Stimulated activated CD8-positive, alpha-beta memory T cell treated with anti-CD3 and anti-CD28 coated beads, Interleukin-12 subunit alpha, Interleukin-12 subunit beta, amount 100 ng/mL, for 24 hours (primary cell): ENCODE results near the gene TMEM106A.
"Not testable (repeated sequence)": the region's sequence is repeated elsewhere in the genome, so short reads cannot be mapped to it uniquely, and the experiment has no call there.

Source experiments
- DNase-seq: peaks from one replicate; pipeline ENCODE4 v3.0.0-alpha.2; 2020; ENCODE audit errors: extremely low read depth

The TMEM106A gene

DNA sequence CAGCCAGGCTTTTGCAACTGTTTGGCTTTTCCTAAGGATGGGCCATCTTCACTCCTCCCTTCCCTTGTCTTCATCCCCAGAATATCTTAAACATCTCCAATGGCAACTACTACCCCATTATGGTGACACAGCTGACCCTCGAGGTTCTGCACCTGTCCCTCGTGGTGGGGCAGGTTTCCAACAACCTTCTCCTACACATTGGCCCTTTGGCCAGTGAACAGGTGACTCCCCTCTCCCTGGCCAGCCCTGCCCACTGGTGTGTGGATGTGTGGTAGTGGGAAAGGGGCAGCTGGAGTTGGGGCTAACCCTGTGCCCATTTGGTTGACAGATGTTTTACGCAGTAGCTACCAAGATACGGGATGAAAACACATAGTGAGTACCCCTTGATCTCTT is 4.7 kb downstream of the TMEM106A start:
- no peak for DNase-seq

DNA sequence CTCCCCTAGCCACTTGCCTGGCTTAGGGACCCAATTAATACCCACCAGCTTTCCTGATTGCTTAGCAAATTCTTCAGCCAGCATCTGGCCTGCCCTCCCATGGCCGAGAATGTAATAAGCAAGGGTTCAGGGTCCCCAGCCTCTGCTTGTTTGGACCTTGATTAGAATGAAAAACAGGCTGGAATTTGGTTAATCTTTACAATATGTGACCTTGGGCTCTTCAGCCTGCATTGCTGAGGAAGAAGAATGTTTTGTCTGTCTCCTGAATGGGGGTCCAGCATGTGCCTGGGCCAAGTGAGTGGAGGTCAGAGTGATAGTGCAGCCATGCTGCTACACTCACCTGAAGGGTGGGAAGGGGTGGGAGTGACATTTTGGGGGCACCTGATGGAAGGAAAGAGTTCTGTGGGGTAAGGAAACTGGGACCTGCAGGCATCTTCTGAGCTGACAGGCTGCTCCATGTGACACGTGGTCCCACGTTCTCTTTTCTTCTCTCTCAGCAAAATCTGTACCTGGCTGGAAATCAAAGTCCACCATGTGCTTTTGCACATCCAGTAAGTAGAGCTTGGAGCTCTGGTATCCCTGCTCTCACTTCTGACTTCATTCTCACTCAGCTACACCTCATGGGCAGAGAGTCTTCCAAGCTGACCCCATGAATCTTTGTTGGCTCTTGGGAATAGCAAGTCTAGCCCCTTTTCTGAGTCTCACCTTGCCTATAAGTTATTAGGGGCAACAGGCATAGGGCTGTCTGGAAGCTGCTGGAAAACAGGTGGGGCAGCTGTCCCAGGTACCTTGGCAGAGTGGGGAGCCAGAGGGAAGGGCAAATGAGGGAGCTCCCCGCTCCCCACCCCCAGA is 5.3 kb downstream of the TMEM106A start:
- DNase-seq: no peak

DNA sequence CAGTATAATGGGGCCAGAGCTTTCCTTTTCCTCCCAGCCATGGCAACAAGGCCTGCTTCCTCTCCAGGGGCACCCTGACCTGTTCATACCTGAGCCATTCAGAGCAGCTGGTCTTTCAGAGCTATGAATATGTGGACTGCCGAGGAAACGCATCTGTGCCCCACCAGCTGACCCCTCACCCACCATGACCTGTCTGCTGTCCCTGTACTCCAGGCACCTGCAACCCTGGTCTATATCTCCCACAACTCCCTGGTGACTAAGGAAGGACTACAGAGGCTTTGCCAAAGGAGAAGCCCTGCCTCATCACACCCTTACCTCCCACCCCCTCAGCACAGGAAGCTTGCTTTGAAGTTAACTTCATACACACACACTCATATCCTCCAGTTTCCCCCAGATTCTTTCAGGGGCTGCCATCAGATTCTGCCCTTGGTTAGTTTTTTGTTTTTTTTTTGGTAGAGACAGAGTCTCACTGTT is 6.0 kb downstream of the TMEM106A start:
- DNase-seq: no peak

DNA sequence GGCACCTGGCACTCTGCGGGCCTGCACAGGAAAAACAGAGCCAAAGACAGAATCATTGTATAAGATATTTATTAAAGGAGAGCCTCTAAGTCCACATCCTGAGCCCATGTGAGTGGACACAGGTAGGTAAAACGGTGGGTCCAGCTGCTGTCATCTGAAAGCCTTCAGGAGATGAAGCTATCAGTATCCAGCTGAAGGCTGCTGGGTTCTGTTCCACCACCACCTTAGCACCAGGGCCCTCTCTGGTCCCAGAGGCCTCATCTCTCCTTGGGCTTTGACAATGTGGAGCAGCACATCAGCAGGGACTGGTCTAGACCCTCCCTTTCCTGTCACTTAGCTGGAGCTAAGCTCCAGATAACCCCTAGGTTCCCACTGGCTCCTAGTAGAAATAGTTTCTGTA is 7.3 kb downstream of the TMEM106A start:
- no peak for DNase-seq

DNA sequence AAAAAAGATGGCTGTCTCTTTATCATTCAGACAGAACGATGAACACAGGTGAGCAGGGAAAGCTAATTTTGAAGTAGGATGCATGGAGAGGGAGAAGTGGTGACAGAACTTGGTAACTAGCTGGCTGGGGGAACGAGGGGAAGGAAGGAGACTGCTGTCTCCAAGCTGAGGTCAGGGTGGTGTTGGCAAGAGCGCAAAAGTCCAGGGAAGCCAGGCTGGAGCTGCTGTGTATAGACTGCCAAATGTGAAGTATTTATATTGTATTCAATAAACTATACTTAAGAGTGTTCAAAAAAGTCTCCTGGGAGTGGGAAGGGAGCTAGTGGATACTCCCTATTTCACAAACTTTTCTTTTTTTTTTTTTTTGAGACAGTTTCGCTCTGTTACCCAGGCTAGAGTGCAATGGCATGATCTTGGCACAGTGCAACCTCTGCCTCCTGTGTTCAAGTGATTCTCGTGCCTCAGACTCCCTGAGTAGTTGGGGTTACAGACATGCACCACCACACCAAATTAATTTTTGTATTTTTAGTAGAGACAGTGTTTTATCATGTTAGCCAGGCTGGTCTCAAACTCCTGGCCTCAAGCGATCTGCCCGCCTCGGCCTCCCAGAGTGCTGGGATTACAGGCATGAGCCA is 8.2 kb downstream of the TMEM106A start:
- DNase-seq: no peak

DNA sequence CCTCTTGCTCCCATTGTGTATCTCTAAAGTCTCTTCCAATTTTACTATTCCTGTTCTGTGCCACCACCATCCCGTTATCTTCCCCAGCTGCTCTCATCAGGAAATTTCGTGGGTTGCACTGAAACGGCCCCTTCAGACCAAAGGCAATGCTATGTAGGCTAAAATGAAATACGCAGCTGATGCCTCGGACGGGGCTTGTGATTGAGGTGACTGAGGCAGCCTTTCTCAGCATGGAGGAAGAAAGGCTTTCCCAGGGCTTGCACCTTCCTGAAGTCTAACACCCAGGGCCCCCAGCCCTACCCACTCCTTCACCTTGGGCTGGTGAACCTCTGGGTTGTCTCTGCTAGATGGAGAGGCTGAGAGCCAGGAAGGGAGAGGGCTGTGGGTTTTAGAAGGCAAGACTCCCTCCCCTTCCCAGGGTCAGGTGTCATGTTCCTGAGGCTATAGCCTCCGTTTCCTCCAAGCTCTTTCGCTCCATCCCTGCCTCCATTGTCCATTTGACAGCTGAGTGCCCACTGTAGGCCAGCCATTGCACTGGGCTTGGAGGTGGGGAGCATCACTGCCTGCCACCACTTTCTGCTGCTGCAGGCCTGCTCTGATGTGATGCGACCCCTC is 8.9 kb downstream of the TMEM106A start:
- DNase-seq: no peak

DNA sequence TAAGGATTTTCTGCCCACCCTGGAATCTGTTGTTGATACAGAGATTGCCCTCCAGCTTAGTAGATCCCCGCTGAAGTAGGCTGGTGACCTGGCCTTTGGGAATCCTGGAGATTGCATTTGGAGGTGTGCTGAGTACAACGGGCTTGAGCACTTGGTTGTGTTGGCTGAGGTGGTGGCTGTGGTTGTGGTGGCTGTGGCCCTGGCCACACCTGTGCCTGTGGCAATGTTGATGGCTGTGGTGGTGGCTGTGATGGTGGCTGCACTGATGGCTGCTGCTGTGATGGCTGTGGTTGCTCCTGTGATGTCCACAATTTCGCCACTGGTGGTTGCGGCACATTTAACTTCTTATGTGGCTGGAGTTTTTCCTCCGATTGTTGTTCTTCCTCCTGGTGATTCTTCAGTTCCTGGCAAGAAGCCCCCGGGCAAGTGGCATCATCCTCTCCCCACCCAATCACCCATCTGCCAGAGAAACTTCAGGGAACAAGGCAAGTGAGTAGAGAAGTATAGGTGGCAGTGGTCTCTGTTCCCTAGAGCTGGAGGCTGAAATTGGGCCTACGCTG is 12.6 kb downstream of the TMEM106A start:
- DNase-seq: no peak

DNA sequence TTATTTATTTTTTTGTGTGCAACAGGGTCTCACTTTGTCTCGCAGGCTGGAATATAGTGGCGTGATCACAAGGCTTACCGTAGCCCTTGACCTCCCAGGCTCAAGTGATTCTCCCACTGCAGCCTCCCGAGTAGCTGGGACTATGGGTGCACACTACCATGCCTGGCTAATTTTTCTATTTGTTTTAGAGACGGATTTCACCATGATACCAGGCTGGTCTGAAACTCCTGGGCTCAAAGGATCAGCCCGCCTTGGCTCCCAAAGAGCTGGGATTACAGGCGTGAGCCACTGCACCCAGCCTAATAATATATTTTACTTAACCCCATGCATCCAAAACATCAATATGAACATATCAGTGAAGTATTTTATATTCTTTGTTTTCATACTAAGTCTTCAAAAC is 14.7 kb downstream of the TMEM106A start:
- DNase-seq: no peak

DNA sequence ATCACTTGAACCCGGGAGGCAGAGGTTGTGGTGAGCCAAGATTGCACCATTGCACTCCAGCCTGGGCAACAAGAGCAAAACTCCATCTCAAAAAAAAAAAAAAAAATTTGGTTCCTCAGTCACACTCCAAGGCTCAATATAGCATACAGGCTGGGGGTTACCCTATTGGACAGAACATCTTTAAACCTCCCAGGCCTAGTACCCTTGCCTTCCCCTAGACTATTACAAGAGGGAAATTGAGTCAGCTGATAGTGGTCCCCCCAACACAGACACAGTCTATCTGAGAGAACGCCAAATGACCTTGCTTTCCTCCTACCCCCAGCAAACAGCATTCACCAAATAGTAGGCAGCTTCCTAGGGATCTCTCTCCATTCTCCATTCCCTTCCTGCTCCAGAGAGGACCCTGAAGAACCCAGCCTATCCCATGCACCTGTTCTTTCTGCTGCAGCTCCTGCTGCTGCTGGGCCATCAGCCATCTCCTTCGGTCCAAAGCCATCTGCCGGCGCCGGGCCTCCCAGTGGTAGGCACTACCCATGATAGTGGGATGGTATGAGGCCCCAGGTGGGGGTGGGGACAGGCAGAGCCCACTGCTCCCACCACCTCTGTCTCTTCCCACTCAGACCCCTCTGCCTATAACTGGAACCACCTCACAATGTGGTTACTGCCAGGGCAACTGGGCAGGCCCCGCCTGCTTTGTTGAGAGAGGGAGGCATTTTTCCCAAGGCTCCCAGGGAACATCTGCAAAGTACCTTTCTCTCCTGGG is 16.5 kb downstream of the TMEM106A start, which contains the start of gene CCDC200:
Gene CCDC200, minus strand, starts transcription at position 604 of the 763 bp plus-strand sequence. Its CDS starts 69 bp downstream, at position 535.
- DNase-seq: not testable (repeated sequence)

DNA sequence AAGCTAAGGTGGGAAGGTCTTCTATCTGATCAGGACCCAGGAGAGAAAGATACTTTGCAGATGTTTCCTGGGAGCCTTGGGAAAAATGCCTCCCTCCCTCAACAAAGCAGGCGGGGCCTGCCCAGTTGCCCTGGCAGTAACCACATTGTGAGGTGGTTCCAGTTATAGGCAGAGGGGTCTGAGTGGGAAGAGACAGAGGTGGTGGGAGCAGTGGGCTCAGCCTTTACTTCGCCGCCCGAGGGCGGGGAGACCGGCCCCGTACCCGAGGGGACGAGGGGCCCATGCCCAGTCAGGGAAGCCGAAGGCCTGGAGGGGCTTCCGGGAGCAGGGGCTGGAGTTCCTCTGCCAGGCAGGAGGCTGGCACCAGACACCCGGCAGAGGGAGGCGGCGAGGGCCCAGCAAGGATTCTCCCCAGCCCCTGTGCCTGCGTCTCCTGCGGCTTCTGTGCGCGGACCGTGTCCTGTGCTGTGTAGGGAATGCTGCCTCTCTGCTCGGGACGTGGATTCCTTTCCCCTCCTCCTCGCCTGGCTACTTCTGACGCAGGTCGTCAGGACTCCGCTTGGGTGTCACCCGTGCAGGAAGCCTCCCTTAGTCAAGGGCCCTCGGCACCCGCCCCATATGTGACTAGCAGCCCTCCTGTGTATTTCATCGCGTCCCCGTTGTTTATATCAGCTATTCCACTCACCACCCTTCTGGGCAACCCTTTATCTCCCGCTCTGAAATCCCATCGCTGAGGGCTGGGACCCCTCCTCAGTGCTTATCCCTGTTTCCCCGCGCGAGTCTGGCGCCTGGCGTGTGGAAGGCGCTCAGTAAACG is 19.7 kb downstream of the TMEM106A start:
- not testable (repeated sequence) for DNase-seq

DNA sequence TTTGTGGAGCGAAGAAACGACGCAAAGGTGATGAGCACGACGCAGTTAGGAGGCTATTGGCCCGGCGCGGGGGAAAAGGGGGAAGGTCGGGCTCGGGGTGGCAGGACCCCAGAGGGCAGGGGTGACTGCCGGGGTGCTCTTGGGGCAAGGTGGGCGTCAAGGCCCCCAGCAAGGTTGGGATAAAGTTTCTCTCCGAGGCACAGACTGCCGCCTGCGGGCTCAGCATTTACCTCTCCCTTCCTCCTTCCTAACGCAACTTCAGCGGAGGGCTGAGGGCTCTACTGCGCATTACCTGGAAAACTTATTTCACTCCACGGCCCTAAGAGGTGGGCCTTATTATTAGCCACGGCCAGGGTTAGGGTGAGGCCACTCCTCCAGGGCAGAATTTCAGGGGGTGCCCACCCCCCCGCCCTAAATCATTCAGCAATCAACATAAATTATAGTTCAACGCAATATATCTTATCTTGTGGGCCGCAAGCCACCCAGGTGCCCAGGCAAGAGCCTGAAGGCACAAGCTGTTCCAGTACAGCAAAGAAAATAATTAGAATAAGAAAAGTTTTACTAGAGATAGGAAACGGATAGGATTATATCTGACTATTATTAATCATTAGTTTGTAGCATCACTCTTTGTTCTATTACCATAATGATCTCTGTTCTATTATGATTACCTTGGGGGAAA is 20.5 kb downstream of the TMEM106A start:
- DNase-seq: not testable (repeated sequence)

DNA sequence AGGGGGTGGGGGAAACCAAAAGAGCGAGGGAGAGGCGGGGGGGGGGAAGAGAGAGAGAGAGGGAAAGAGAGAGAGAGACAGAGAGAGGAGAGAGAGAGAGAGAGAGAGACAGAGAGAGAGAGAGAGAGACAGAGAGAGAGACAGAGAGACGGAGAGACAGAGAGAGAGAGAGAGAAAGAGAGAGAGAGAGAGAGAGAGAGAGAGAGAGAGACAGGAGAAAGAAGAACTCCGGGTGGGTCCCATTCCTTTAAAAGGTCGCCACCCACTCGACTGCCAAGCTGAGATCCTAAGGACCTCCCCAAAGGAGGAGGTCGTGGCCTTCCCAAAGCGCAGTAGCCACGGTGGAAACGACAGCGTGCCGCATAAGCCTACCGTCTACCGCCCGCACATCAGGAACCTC is 21.6 kb downstream of the TMEM106A start:
- DNase-seq: not testable (repeated sequence)

DNA sequence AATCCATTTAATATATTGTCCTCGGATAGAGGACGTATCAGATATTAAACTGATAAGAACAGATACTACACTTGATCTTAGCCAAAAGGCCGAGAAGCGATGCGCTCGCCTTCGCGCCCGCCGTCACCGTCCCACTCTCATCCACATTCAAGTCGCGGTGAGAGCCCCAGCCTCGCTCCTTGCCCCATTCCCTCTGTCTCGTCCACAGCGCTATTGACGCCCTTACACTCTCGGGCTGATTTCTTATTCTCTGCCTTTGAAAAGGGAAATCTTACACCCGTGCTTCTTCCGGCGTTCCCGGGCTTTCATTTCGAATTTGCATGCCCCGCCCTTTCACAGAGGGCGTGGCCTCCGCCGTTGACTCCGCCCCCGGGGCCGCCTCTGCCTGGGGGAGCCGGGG is 22.2 kb downstream of the TMEM106A start, which contains the start of gene RNU2-1:
Gene RNU2-1, minus strand, starts transcription at position 101 of the 400 bp plus-strand sequence.
- DNase-seq: not testable (repeated sequence)

DNA sequence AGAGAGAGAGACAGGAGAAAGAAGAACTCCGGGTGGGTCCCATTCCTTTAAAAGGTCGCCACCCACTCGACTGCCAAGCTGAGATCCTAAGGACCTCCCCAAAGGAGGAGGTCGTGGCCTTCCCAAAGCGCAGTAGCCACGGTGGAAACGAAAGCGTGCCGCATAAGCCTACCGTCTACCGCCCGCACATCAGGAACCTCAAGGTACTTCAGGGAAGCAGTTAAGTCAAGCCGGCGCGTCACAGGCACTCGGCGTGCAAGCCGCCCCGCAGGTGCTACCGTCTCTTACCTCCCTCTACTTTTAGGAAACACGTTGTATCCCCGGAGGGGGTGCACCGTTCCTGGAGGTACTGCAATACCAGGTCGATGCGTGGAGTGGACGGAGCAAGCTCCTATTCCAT is 27.9 kb downstream of the TMEM106A start:
- not testable (repeated sequence) for DNase-seq

DNA sequence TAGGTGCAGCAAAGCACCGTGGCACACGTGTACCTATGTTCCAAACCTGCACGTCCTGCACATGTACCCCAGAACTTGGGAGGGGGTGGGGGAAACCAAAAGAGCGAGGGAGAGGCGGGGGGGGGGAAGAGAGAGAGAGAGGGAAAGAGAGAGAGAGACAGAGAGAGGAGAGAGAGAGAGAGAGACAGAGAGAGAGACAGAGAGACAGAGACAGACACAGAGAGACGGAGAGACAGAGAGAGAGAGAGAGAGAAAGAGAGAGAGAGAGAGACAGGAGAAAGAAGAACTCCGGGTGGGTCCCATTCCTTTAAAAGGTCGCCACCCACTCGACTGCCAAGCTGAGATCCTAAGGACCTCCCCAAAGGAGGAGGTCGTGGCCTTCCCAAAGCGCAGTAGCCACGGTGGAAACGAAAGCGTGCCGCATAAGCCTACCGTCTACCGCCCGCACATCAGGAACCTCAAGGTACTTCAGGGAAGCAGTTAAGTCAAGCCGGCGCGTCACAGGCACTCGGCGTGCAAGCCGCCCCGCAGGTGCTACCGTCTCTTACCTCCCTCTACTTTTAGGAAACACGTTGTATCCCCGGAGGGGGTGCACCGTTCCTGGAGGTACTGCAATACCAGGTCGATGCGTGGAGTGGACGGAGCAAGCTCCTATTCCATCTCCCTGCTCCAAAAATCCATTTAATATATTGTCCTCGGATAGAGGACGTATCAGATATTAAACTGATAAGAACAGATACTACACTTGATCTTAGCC is 29.1 kb downstream of the TMEM106A start:
- DNase-seq: not testable (repeated sequence)

DNA sequence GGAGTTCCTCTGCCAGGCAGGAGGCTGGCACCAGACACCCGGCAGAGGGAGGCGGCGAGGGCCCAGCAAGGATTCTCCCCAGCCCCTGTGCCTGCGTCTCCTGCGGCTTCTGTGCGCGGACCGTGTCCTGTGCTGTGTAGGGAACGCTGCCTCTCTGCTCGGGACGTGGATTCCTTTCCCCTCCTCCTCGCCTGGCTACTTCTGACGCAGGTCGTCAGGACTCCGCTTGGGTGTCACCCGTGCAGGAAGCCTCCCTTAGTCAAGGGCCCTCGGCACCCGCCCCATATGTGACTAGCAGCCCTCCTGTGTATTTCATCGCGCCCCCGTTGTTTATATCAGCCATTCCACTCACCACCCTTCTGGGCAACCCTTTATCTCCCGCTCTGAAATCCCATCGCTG is 34.8 kb downstream of the TMEM106A start:
- DNase-seq: not testable (repeated sequence)
